Heart right ventricle (tissue), 16 donors: ENCODE data around the gene SLC34A2. TPM values are rescaled to one million over a fixed set of nuclear protein-coding genes. Genes with fewer than 3 reads are reported as not detected.

ENCODE experiments used
- ATAC-seq, 8 donors: fragments of 200-7000 bp; cut with Tn5 transposase; one replicate each; pipeline ENCODE4 v1.9.1; 2020; ENCODE audit warnings: mild to moderate bottlenecking in 8 of 8, moderate library complexity in 8 of 8, moderate number of reproducible peaks in 1 of 8
- DNase-seq, 2 donors: peaks; one replicate each; pipeline ENCODE4 v3.0.0-alpha.2; 2020
- H3K27ac ChIP-seq, 10 donors: fragments of 200-600 bp; sonication (generic) in 2 of 10; one replicate each; pipeline versions ENCODE4 v1.5.0 to v1.8.0; 2020 to 2022; ENCODE audit warnings: mild to moderate bottlenecking in 3 of 10
- H3K27me3 ChIP-seq, 7 donors: fragments of 200-600 bp; one replicate each; pipeline ENCODE4 v1.8.0; 2021 to 2022; ENCODE audit warnings: mild to moderate bottlenecking in 2 of 7
- H3K36me3 ChIP-seq, 9 donors: fragments of 200-600 bp; sonication (generic) in 1 of 9; one replicate each; pipeline versions ENCODE4 v1.5.0 to v1.8.0; 2020 to 2022; ENCODE audit warnings: mild to moderate bottlenecking in 2 of 9
- H3K4me1 ChIP-seq, 9 donors: fragments of 200-600 bp; sonication (generic) in 1 of 9; one replicate each; pipeline versions ENCODE4 v1.5.0 to v1.8.0; 2020 to 2022; ENCODE audit warnings: mild to moderate bottlenecking in 4 of 9
- H3K4me3 ChIP-seq, 10 donors: fragments of 200-600 bp; sonication (generic) in 2 of 10; one replicate each; pipeline versions ENCODE4 v1.5.0 to v1.8.0; 2020 to 2022; ENCODE audit warnings: mild to moderate bottlenecking in 7 of 10, moderate library complexity in 2 of 10
- H3K9me3 ChIP-seq, 11 donors: fragments of 200-600 bp in 10 of 11; sonication (generic) in 2 of 11; one replicate each; pipeline versions ENCODE4 v1.5.0 to v1.8.0; 2013 to 2022; ENCODE audit warnings: mild to moderate bottlenecking in 2 of 11, control low read depth in 1 of 11, moderate library complexity in 1 of 11
- WGBS, 2 donors: extraction: QIAGEN DNeasy Blood & Tissue Kit; methylation state at CpG; one replicate each; pipeline ENCODE4 v1.1.7; 2013; ENCODE audit warnings: inconsistent platforms in 1 of 2; 5-methylcytosine and 5-hydroxymethylcytosine counted together
- intact Hi-C, 10 donors: fragments of 100-400 bp; cut with DNase I; formaldehyde crosslinking; loops; one replicate each; pipeline versions ENCODE4 v1.11.1 to v1.14.2; 2022
- polyA plus RNA-seq, 2 donors: library from polyadenylated mRNA; stranded (reverse); fragments of 200-250 nt; gene quantifications; one replicate each; pipeline ENCODE4 v1.2.3, GENCODE V29; 2013
- total RNA-seq, 10 donors: library from RNA; stranded (reverse); fragmentation: NEBNext Ultra II Directional in 3 of 10; extraction: Animal tissue kit (Norgen Biotek cat#: 25700) in 3 of 10; gene quantifications; one replicate each; pipeline versions ENCODE4 v1.2.1 to v1.2.4, GENCODE V29; 2021 to 2023
- TF ChIP-seq, protein P1 (sequence below), 9 donors: fragments of 200-600 bp; sonication (generic) in 2 of 9; IDR thresholded peaks; one replicate each; pipeline versions ENCODE4 v1.5.0 to v1.8.0; 2021 to 2022; ENCODE audit warnings: antibody characterized with exemption in 9 of 9, mild to moderate bottlenecking in 5 of 9, moderate library complexity in 1 of 9
- donor health status: Arrhythmogenic right ventricular cardiomyopathy.
- donor health status: ischemic (EF 13 %, LVEDD 7.1; RV severe dilation, severe dysfunction).
- donor health status: healthy with polysubstance abuse.
- donor health status: DM: no; HTN: yes; CAD: no.
- donor health status: DM: no; HTN: no; CAD: no.
- donor health status: ischemic (EF 25% LVEDD 6.9; RV normal size, moderate dysfunction).
- donor health status: ischemic (EF 25% LVEDD 5.7; RV mildly dilated, moderate dysfunction).
- donor health status: healthy.
- donor health status: DM: yes; HTN: yes; CAD: no.
- donor health status: Ischemic cardiomyopathy.
- donor health status: ischemic (EF 35%, LVEDD 5.7; RV mildly dilated, moderate dysfunction).
- donor health status: nonischemic (EF 11% LVEDD 7.7; RV severe dilation, severe dysfunction).
- donor health status: DM: yes; HTN: yes; CAD: no.
- donor health status: PGD.
- donor health status: ischemic (EF 29% LVEDD 5.4; RV normal size, mild dysfunction).
- donor health status: nonischemic (EF 23%, LVEDD 6.1; RV moderate dilation, normal function).

Gene SLC34A2
- total and polyA plus RNA-seq, 12 donors = 0.12 to 0.40 (median 0.17) TPM; not detected in 9

DNA sequence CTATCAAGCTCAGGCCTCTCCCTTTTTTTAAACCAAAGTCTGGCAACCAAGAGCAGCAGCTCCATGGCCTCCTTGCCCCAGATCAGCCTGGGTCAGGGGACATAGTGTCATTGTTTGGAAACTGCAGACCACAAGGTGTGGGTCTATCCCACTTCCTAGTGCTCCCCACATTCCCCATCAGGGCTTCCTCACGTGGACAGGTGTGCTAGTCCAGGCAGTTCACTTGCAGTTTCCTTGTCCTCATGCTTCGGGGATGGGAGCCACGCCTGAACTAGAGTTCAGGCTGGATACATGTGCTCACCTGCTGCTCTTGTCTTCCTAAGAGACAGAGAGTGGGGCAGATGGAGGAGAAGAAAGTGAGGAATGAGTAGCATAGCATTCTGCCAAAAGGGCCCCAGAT, 21.5 kb downstream of the SLC34A2 start:
- no peak for DNase-seq
- Histone ChIP-seq H3K4me1 (no peaks in the 10 kb centered on the region), H3K27me3 (no peaks in the 10 kb centered on the region), H3K9me3 (no peaks in the 10 kb centered on the region), H3K36me3 (no peaks in the 10 kb centered on the region), H3K27ac (no peak overlapping the region), H3K4me3 (no peak overlapping the region)
- intact Hi-C loops = no loop called here
- 86 to 87% methylated on average over 3 of the region's 3 CpGs for WGBS, 2 donors
- ATAC-seq = no peak
- TF ChIP-seq, protein P1, sequence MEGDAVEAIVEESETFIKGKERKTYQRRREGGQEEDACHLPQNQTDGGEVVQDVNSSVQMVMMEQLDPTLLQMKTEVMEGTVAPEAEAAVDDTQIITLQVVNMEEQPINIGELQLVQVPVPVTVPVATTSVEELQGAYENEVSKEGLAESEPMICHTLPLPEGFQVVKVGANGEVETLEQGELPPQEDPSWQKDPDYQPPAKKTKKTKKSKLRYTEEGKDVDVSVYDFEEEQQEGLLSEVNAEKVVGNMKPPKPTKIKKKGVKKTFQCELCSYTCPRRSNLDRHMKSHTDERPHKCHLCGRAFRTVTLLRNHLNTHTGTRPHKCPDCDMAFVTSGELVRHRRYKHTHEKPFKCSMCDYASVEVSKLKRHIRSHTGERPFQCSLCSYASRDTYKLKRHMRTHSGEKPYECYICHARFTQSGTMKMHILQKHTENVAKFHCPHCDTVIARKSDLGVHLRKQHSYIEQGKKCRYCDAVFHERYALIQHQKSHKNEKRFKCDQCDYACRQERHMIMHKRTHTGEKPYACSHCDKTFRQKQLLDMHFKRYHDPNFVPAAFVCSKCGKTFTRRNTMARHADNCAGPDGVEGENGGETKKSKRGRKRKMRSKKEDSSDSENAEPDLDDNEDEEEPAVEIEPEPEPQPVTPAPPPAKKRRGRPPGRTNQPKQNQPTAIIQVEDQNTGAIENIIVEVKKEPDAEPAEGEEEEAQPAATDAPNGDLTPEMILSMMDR (IDR thresholded peaks at IDR 0.05) = no peak

DNA sequence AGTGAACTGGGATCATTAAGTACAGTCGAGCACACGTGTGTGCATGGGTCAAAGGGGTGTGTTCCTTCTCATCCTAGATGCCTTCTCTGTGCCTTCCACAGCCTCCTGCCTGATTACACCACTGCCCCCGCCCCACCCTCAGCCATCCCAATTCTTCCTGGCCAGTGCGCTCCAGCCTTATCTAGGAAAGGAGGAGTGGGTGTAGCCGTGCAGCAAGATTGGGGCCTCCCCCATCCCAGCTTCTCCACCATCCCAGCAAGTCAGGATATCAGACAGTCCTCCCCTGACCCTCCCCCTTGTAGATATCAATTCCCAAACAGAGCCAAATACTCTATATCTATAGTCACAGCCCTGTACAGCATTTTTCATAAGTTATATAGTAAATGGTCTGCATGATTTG, 22.3 kb downstream of the SLC34A2 start:
- Histone ChIP-seq H3K36me3 (no peaks in the 10 kb centered on the region), H3K27ac (no peak overlapping the region), H3K27me3 (no peaks in the 10 kb centered on the region), H3K9me3 (no peaks in the 10 kb centered on the region), H3K4me3 (no peak overlapping the region), H3K4me1 (no peaks in the 10 kb centered on the region)
- DNase-seq (no peak), ATAC-seq (no peak)
- 65 to 66% methylated on average over 5 of the region's 5 CpGs for WGBS, 2 donors
- TF ChIP-seq, protein P1 (IDR thresholded peaks at IDR 0.05) = no peak
- intact Hi-C loops = no loop called here

DNA sequence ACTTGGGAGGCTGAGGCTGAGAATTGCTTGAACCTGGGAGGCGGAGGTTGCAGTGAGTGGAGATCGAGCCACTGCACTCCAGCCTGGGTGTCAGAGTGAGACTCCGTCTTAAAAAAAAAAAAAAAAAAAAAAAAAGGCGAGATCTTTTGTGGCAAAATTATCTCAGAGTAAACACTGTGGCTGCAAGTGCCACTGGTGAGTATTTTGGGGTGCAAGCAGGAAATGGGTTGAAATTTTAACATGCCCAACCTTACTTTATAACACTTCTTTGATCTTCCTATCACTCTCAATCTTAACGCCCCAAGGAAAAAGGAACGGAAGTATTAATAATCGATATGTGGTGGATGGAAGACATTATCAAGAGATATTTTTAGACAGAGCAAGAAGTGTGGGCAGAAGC, 32.1 kb downstream of the SLC34A2 start:
- H3K4me3 ChIP-seq = no peak overlapping the region
- peaks cover 0 to 21% (median 7%) of the 10 kb centered on the region in 11 donors for H3K9me3 ChIP-seq
- no peaks in the 10 kb centered on the region for H3K36me3 ChIP-seq
- intact Hi-C loops = no loop called here
- 94 to 96% methylated on average over 7 of the region's 7 CpGs for WGBS, 2 donors
- H3K27me3 ChIP-seq = no peaks in the 10 kb centered on the region
- TF ChIP-seq, protein P1 (IDR thresholded peaks at IDR 0.05) = no peak
- no peaks in the 10 kb centered on the region for H3K4me1 ChIP-seq
- ATAC-seq (no peak), DNase-seq (no peak)
- no peak overlapping the region for H3K27ac ChIP-seq

DNA sequence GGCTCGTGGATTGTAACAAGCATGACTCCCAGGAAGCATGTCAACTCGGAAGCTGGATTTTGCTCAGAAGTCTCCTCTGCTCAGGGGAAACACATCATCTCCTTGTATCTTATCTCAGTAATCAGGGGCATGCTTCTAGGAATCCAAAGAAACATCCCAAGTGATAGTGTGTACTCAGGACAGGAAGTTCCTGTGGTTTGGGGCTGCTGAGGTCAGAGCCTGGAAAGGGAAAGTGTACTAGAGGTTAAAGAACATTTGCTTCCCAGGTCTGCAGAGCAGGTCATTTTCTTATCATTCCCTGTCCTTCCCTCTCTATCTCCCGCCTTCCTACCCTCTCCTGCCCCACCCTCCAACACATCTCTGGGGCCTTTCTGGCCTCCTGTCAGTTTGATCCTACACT, 38.8 kb downstream of the SLC34A2 start:
- no peak for ATAC-seq
- peaks cover 0 to 22% (median 7%) of the 10 kb centered on the region in 11 donors for H3K9me3 ChIP-seq
- no peaks in the 10 kb centered on the region for H3K27me3 ChIP-seq
- no peak for DNase-seq
- H3K36me3 ChIP-seq = no peaks in the 10 kb centered on the region
- H3K27ac ChIP-seq = no peak overlapping the region
- no peaks in the 10 kb centered on the region for H3K4me1 ChIP-seq
- WGBS, 2 donors = 31 to 45% methylated on average over 3 of the region's 3 CpGs
- intact Hi-C loops = no loop called here
- TF ChIP-seq, protein P1 (IDR thresholded peaks at IDR 0.05) = no peak
- H3K4me3 ChIP-seq = no peak overlapping the region
